K562 (cell line): ENCODE results near the gene RNF40.

Source experiments
- MECOM ChIP-seq: fragments of 250-450 bp; sonication (Bioruptor Pico); IDR thresholded peaks from 2 replicates; pipeline ENCODE4 v1.8.0; 2022; ENCODE audit warnings: inconsistent platforms
- POLR3A ChIP-seq: IDR thresholded peaks from 2 replicates; pipeline ENCODE4 v1.6.1; 2011; ENCODE audit warnings: borderline replicate concordance, mild to moderate bottlenecking, moderate library complexity; ENCODE audit not compliant: insufficient read length, insufficient read depth; ENCODE audit errors: extremely low read depth
- SRF ChIP-seq, 2 experiments: fragments of 250-450, 450-650 bp in 1 of 2; sonication (Bioruptor Pico) in 1 of 2; sonication (generic) in 1 of 2; formaldehyde crosslinking; IDR thresholded peaks; 2 replicates each; pipeline versions ENCODE4 v1.5.0 to v1.5.1; 2020 to 2022; ENCODE audit warnings: mild to moderate bottlenecking in 1 of 2, missing genetic modification reagents in 1 of 2
- TF ChIP-seq, protein P1 (sequence below), 3 experiments: IDR thresholded peaks in 2 of 3; conservative IDR thresholded peaks in 1 of 3; 2 replicates each; pipeline ENCODE4 v1.5.1; 2011 to 2012; ENCODE audit warnings: low read length in 3 of 3, mild to moderate bottlenecking in 3 of 3, control low read depth in 2 of 3, improper control_type of control experiment in 1 of 3, inconsistent platforms in 1 of 3, low read depth in 1 of 3, mixed read lengths in 1 of 3, moderate library complexity in 1 of 3; ENCODE audit not compliant: insufficient read depth in 2 of 3

DNA sequence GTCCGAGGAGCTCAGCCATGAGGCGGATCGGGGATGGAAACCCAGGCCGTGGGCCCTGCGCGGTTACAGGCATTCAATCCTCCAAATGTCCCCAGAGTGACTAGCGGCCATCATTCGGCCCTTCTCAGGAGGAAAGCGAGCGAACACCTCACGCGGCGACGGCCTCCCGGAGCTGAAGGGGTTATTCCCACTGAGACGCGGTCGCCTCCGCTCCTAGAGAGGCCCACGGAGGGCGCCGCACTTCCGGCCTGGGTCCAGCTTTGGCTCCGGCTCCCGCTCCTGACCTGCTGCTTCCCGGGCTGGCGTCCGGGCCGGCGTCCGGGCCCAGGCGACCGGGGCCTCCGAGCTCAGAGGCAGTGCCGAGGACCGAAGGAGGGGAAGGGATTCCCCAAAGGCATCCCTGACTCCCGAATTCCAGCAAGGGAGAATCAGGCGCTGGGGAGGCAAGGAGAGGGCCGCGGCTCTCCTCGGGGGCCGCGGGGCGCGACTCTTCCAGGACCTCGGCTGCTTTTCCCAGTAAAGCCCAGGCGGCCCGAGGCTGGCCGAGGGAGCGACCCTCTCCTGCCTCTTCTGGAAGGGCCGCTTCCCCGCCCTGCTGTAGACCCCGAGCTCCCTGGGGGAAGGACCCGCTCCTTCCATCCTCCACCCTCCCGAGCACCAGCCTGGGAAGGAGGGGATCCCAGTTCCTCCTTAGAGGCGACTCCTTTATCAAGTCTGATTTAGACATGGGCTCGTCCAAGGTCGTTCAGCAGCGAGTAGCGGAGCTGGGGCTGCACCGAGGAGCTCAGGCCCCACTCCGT, 43.4 kb downstream of the RNF40 start:
- no peak for TF ChIP-seq POLR3A
- TF ChIP-seq, protein P1, sequence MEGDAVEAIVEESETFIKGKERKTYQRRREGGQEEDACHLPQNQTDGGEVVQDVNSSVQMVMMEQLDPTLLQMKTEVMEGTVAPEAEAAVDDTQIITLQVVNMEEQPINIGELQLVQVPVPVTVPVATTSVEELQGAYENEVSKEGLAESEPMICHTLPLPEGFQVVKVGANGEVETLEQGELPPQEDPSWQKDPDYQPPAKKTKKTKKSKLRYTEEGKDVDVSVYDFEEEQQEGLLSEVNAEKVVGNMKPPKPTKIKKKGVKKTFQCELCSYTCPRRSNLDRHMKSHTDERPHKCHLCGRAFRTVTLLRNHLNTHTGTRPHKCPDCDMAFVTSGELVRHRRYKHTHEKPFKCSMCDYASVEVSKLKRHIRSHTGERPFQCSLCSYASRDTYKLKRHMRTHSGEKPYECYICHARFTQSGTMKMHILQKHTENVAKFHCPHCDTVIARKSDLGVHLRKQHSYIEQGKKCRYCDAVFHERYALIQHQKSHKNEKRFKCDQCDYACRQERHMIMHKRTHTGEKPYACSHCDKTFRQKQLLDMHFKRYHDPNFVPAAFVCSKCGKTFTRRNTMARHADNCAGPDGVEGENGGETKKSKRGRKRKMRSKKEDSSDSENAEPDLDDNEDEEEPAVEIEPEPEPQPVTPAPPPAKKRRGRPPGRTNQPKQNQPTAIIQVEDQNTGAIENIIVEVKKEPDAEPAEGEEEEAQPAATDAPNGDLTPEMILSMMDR (IDR thresholded peaks at IDR 0.05 in 2 of 3, conservative IDR thresholded peaks at IDR 0.05 in 1 of 3; ENCODE audit: insufficient read depth in 2 of 3, low read depth in 1 of 3, low read length in 3 of 3): no peak
- TF ChIP-seq SRF (CRISPR knock-in tag; IDR thresholded peaks at IDR 0.05): peak in 1 of 2 experiments; percentile 41; a peak in 1 of 4 replicates
- TF ChIP-seq MECOM: no peak
